ENCODE results near the gene ROBO2. TPM values are rescaled to one million over a fixed set of nuclear protein-coding genes. Genes with fewer than 3 reads are reported as not detected.

The ROBO2 gene
- total RNA-seq, 6 experiments from 2014 or later: 0.09 to 0.36 (median 0.20) TPM

- TF ChIP-seq CTCF (IDR thresholded peaks at IDR 0.05): no peak
- Mint-ChIP-seq H3K4me3 (no peak overlapping the region), H3K4me1 (ENCODE audit: low read depth) (no peaks in the 10 kb centered on the region), H3K27ac (no peak overlapping the region), H3K36me3 (ENCODE audit: low read depth) (no peaks in the 10 kb centered on the region), H3K9me3 (no peaks in the 10 kb centered on the region), H3K27me3 (ENCODE audit: insufficient read depth) (peaks cover under 1% of the 10 kb centered on the region; the same call in 1 of the 2 replicates)
- no peak for DNase-seq
Observed at GRCh38 chr3:77303955-77304699, 264.2 kb downstream of the ROBO2 start.

- Mint-ChIP-seq H3K4me1 (ENCODE audit: low read depth) (no peaks in the 10 kb centered on the region), H3K27ac (no peak overlapping the region), H3K4me3 (no peak overlapping the region), H3K27me3 (ENCODE audit: insufficient read depth) (no peaks in the 10 kb centered on the region), H3K36me3 (ENCODE audit: low read depth) (no peaks in the 10 kb centered on the region), H3K9me3 (no peaks in the 10 kb centered on the region)
- DNase-seq: no peak
- no peak for TF ChIP-seq CTCF (IDR thresholded peaks at IDR 0.05)
Observed at GRCh38 chr3:77304700-77305021, 264.8 kb downstream of the ROBO2 start.

GRCh38 chr3:77309460-77309859 is 269.6 kb downstream of the ROBO2 start:
- Mint-ChIP-seq H3K36me3 (ENCODE audit: low read depth) (no peaks in the 10 kb centered on the region), H3K4me3 (no peak overlapping the region), H3K27me3 (ENCODE audit: insufficient read depth) (no peaks in the 10 kb centered on the region), H3K4me1 (ENCODE audit: low read depth) (no peaks in the 10 kb centered on the region), H3K27ac (no peak overlapping the region), H3K9me3 (no peaks in the 10 kb centered on the region)
- TF ChIP-seq CTCF (IDR thresholded peaks at IDR 0.05): no peak
- DNase-seq: no peak

- Mint-ChIP-seq H3K4me1 (ENCODE audit: low read depth) (no peaks in the 10 kb centered on the region), H3K36me3 (ENCODE audit: low read depth) (no peaks in the 10 kb centered on the region), H3K9me3 (no peaks in the 10 kb centered on the region), H3K27ac (no peak overlapping the region), H3K4me3 (no peak overlapping the region), H3K27me3 (ENCODE audit: insufficient read depth) (no peaks in the 10 kb centered on the region; the same call in 1 of the 2 replicates)
- DNase-seq: no peak
- no peak for TF ChIP-seq CTCF (IDR thresholded peaks at IDR 0.05)
Observed at GRCh38 chr3:77313843-77314242, 273.9 kb downstream of the ROBO2 start.

- peaks cover 12% of the 10 kb centered on the region for H3K4me1 Mint-ChIP-seq (ENCODE audit: low read depth)
Observed at GRCh38 chr3:77319711-77320110, 279.8 kb downstream of the ROBO2 start.

More at GRCh38 chr3:77319711-77320110, 279.8 kb downstream of the ROBO2 start:
- no peaks in the 10 kb centered on the region; the same call in 1 of the 2 replicates for H3K27me3 Mint-ChIP-seq (ENCODE audit: insufficient read depth)
- no peak for DNase-seq
- H3K27ac Mint-ChIP-seq: no peak overlapping the region
- peak; percentile 42; the same call in 1 of the 2 replicates for TF ChIP-seq CTCF (IDR thresholded peaks at IDR 0.05)
- H3K9me3 Mint-ChIP-seq: no peaks in the 10 kb centered on the region
- no peak overlapping the region for H3K4me3 Mint-ChIP-seq
- H3K36me3 Mint-ChIP-seq (ENCODE audit: low read depth): no peaks in the 10 kb centered on the region

Measured in HFFc6 (cell line).